Right kidney (tissue), 1 donor: ENCODE data around the gene BST1.

Source experiments
- DNase-seq: peaks from one replicate; pipeline ENCODE4 v3.0.0-alpha.2; 2016

BST1 gene

DNA sequence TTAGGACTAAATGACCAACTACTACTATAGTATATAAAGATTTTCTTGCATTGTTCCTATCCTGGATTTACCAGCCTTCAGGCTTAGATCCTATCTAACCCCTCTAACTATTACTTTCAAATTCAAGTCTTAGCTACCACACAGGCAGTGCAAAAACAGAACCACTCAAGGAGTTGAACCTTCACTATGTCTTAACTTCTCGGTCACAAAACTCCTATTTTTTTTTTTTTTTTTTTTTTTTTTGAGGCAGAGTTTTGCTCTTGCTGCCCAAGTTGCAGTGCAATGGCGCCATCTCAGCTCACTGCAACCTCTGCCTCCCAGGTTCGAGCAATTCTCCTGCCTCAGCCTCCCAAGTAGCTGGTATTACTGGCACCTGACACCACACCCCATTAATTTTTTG lies 27.5 kb upstream of the BST1 start:
- DNase-seq, result no peak

DNA sequence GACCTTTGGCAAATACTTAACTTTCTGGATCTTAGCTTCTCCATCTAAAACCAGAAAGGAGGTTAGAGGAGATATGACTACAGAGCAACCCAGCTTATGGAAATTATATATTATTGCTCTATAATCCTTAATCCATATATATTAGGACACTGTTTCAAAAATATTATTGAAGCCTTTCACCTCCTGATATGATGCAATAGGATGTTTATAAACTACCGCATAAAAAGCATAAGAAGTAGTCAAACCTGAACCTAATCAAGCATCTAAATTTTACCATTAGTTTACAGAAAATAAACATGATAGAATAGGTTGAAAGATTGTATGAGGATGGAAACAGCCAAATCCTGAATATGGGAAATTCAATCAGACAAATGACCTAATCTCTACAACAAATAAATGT lies 26.8 kb upstream of the BST1 start:
- no peak for DNase-seq

DNA sequence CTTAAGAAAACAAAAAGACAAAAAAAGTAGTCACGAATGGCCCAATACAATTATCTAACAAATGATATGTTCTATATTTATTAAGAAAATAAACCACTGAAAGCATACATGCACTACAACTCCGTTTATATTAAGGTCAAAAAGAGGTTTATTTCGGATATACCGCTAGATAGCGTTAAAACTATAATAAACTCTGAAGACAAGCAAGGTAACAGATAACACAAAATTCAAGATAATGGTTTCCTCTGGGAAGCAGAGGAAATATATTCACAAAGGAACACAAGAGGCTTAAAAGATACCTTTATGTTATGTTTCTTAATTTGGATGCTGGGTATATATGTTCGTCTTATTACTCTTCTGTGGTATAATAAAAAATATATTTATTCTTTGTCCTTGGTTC lies 26.0 kb upstream of the BST1 start:
- DNase-seq, result no peak

DNA sequence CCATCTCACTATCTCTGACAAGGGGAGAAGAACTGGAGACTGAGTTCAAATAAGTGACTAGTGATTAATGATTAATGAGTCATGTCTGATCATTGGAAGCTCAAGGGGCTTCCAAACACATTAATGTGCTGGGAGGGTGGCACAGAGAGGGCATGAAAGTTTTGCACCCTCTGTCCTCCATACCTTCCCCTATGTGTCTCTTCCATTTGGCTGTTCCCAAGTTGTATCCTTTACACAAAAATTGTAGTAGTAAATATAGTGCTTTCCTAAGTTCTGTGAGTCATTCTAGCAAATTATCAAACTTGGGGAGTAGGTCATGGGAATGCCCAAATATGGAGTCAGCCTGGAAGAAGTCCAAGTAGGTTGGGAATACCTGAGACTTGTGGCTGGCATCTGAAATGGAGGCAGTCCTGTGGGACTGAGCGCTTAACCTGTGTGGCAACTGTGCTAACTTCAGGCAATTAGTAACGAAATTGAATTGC lies 25.3 kb upstream of the BST1 start:
- DNase-seq, result peak; percentile 15

DNA sequence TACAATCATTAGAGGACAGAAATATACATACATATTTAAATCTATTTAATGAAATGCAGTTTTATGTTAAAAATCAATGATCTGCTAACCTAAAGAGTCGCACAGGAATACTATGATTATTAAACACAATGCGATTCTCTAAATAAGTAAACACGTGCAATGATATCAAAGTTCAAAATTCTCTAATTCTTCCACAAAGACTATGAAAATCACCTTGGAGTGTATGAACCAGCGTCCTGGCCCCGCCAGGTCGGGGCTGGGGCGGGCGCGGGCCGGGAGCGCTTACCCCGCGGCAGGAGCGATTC lies 21.8 kb upstream of the BST1 start:
- no peak for DNase-seq

DNA sequence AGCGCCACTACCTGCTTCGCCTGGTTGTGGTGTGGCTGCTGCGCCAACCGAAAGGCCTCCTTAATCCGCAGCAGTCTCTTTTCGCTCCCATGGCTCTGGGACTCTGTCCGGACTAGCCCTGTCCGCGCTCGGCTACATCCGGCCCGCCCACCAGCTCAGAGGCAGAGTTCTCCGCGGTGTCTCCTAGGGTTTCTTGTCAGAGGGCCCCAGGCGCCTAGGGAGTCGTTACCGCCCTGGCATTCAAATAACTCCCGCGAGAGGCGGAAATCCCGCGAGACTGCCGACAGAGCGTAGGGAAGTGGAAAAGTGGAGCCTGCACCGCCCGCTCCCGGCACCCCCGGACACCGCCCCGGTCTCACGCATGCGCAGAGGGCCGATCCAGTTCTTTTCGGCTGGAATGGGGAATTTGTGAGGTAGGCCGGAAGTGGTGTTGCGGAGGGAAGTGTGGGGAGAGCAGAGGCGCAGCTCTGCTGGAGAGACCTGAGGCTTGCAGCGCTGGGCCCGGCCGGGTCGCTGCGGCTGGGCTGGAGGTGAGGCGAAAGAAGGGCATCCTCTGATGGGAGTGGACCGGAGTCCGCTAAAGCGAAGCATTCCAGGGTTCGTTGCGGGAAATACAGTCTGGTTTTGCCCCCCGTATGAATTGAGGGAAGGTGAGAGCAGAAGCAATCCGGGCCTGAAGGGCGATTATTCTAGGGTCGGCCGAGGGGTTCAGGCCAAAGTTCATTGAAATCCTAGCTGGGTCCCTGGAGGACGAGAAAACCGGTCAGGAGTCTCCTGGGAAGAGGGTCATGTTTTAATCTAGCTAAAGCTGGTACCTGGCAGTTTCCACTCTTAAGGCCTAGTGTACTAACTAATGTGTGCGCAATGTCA lies 21.3 kb upstream of the BST1 start, which contains the start of gene FAM200B:
FAM200B (plus strand) TSS at position 456 of the 870 bp plus-strand sequence. CDS start 5,151 bp downstream, outside the sequence.
- DNase-seq, result peak; percentile 96

DNA sequence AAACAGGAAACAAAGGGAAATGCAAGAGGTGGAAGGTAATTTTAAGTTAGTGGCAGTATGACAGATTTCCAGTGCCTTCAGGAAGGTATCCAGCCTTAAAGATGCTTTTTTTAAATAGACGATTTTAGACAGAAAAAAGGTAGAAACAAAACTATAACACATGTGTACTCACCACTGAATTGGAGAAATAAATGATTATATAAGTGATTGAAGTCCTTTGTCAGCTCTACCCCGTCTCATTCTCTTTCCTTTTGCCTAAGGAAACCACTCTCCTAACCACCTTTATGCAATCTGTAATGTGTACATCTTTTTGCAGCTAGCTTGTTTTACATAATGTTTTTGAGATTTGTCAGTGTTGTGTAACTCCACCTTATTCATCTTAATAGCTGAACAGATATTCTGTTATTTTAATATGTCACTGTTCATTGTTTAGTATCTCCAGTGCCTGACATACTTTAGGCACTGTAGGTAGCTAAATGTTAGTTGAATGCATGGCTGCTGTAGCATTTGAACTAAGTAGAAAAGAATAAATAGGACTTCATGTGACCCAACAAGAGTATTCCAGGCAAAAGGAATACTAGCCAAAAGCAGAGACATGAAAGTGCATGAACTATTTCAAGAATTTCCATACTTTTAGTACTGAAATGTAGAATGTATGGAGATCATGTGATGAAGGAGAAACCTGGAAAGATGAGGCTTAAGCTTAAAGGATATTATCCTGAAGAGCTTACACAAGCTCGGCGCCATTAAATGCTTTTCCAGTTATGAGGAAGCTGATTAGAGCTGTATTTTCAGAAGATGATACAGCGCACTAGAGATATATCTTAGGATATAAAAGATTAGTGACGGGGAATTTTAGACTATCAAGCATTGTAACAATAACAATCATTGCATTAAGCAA lies 20.4 kb upstream of the BST1 start:
- DNase-seq, result no peak

DNA sequence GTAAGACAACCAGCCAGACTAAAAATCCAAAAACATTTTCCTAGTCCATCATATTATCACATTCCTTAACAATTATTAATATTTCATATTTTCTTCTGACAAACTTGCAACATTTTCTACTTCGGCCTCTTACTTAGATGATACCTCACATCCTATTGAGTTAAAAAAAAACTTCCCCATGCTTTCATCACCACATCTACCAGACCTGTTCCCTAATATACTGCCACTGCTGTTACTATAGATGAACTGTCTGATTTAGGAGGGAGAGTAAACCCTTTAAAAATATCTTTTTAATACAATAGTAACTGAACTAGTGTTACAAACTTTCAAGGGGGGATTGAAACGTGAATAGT lies 19.7 kb upstream of the BST1 start:
- no peak for DNase-seq

DNA sequence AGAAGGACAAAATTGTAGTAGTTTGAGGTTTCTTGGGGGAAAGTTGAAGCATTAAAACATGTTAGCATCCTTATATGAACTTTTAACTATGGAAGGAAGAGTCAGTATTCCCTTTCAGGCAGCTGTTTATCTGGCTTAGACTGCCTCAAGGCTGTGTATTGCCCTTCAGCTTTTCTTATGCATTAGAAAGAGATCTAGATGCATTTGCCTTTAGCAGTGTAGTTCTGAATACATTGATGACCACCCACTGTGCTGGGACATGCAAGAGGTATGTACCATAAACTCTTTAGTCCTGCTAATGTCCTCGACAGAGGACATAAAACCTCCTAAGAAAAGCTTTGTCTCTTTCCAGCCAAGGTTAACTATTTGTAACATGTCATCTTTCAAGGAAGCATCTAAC lies 18.4 kb upstream of the BST1 start:
- no peak for DNase-seq

DNA sequence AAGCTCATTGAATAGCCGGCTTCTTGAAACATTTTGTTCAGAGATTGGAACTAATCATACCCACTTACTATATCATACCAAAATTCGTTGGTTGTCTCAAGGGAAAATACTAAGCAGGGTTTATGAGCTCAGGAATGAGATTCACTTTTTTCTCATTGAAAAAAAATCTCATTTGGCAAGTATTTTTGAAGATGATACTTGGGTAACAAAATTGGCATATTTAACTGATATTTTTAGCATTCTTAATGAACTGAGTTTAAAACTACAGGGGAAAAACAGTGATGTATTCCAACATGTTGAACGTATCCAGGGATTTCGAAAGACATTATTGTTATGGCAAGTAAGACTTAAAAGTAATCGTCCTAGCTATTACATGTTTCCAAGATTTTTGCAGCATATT lies 14.8 kb upstream of the BST1 start:
- DNase-seq, result no peak

DNA sequence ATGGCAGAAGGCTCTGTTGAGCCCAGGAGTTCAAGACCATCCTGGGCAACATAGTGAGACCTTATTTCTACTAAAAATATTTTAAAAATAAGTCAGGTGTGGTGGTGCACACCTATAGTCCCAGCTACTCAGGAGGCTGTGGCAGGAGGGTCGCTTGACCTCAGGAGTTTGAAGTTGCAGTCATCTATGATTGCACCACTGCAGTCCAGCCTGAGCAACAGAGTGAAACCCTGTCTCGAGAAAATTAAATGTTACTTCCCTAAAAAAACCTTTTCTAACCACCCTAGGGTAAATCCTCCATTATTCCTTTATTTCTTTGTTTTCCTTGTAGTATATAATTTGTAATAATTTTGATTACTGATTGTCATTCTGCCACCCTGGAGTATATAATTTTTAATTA lies 13.3 kb upstream of the BST1 start:
- DNase-seq, result no peak

DNA sequence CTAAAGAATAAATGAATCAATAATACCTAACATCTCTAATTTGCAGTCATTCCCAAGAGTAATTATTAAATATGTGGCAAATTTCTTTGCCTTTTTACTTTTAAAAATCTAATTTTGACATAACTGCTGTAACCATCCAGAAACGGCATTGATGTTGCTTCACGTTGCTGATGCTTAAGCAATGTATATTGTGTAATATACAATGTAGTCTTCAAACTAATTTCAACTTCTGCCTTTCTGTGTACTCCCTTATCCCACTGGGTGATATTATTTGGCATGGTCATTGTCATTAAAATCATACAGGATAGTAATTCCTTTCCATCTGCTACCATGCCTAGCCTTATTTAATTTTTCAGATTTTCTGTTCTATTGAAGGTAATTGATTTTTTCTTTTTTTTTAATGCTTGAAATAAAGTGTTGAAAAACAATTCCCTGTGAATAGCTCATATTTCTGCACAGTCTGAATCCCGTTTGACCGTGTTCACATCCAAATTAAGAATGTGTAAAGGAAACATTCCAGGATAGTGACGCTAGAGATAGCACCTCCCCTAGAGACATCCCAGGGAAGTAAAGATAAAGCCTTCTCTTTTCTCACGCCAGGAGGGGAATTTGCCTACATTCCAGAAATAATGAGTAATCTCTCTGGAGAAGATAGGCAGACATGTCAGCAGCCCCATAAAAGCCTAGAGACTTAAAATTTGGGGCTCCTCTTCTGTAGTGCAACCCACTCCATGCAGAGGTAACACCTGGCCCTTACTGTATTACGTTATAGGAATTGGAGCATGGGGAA lies 12.7 kb upstream of the BST1 start:
- no peak for DNase-seq

DNA sequence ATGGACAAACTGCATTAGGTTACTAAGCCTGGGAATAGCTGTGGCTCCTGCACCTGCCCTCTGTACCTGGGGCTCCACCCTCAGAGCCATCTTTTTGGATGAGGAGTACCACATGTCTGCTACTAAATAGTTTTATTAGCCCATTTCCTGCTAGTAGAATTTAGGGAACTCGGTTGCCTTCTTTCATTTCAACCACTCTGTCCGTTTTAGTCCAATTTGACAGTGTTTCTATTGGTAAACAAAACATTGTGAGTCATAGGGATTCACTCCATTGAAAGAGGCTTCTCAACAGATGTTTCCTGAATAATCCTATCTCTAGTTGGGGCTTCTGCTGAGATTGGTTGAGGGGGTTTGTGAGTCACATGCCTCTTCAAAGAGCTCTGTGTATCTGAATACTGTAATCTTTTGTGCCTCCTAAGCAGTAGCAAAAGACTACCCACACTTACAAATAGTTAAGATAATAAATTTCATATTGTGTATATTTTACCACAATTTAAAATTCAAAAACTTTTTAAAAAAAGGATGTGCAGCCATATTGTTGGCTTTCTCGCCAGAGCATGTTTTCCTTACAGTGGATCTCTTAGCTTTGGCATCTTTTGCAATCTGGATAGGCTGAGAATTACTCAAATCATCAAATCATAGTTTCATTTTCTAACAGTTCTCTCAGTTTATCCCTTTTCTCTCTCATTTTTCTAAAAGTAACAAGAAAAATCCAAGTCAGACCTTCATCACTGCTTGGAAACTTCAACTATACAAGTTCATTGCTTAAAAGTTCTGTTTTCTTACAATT lies 11.3 kb upstream of the BST1 start:
- DNase-seq, result no peak

DNA sequence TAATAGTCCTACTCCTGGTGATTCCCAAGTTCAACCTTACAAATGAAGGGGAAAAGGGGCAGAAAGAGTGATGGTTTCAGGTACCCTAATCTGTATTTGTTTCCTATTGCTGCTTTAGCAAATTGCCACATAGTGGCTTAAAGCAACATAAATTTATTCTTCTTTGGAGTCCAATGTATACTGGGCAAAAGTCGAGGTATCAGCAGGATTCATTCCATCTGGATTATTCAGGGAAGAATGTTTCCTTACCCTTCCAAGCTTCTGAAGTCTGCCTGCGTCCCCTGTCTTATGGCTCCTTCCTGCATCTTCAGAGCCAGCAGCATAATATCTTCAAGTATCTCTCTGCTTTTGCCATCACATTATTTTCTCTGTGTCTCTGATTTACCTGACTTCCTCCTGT lies 10.3 kb upstream of the BST1 start:
- DNase-seq, result no peak

DNA sequence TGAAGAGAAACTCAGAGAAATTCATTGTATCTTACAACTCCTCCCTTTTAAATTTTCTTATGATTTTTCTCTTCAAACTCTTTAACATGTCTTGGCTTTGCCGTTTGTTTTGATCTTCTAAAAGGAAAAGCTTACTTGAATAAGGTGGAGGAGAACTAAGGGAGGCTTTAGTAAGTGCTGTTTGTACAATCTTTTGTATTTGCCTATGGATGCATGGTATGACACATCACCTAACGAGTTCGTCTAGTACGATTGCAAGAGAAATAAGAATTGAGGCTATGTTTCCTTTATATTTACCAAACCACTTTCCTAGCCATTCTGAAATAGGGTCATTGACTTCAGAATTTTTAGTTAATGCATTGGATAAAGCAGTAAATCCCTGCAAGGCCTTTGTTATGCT lies 8.4 kb upstream of the BST1 start:
- no peak for DNase-seq

DNA sequence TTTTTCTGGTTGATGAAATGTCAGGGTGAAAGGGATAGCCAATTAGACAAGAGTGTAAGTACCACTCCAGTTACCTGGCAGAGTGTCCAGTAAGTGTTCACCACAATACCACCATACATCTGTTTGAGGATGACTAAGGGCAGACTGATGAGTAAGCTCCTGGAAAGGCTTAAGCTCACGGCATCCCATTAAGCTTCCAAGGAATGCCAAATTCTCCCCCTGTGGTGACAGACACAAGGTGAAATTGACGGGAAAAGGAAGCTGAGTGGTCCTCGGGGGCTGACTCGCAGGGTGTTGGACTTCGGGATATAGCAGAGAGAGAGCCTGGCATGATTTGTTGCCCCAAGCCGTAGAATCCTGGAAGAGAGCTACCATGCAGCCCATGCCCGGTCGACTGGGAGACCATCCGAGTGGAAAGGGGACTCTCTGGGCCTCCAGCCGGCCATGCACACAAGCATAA lies 7.6 kb upstream of the BST1 start:
- DNase-seq, result no peak

DNA sequence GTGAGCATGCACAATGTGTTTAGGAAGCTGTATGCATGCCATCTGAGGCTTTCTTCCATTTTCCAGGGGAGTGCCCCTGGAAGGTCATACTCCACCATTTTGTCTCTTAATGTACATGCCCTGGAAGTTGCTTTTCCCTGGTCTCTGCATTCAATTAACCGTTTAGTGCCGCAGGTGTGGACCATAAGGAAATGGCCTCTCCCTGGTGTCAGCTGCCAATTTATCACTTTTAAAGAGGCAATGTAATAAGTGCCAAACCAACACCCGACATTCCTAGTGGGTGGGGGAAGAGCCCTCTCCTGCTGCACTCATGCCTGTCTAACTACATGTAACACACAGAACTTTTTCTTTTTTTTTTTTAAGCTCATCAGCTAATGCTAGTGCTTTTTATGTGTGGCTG lies 7.1 kb upstream of the BST1 start:
- no peak for DNase-seq

DNA sequence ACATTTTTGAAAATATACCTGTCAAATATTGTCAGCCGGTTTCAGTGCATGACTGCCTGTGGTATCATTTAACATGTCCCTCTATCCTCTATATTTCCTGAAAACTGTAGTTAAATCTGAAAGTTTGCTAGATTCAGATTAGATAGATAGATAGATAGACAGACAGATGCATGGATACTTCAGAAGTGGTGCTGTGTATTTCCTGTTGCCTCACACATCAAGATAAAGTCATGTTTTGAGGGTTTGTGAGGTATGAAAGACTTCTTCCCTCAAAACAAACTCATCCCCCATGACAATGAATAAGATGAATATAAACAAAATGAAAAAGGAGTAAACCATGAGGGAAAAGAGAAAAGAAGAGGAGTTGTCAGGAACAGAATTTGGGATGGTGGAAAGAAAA lies 6.0 kb upstream of the BST1 start:
- no peak for DNase-seq

DNA sequence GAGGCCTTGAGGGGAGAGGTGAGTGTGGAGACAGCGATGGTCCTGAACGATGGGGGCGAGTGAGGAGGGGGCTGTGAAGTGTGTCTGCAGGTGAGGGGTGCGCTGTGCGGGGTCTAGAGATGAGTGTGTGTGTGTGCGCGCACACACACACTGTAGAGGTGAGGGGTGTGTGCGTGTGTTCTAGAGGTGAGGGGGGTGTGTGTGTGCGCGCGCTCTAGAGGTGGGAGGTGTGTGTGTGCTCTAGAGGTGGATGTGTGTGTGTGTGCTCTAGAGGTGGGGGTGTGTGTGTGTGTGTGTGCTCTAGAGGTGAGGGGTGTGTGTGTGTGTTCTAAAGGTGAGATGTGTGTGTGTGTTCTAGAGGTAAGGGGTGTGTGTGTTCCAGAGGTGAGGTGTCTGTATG lies 574 bp downstream of the BST1 start:
- DNase-seq, result no peak

DNA sequence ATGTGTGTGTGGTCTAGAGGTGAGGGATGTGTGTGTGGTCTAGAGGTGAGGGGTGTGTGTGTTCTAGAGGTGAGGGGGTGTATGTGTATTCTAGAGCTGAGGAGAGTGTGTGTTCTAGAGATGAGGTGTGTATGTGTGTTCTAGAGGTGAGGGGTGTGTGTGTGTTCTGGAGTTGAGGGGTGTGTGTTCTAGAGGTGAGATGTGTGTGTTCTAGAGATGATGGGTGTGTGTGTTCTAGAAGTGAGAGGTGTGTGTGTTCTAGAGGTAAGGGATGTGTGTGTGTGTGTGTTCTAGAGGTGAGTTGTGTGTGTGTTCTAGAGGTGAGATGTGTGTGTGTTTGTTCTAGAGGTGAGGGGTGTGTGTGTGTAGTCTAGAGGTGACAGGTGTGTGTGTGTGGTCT lies 1.3 kb downstream of the BST1 start:
- no peak for DNase-seq

DNA sequence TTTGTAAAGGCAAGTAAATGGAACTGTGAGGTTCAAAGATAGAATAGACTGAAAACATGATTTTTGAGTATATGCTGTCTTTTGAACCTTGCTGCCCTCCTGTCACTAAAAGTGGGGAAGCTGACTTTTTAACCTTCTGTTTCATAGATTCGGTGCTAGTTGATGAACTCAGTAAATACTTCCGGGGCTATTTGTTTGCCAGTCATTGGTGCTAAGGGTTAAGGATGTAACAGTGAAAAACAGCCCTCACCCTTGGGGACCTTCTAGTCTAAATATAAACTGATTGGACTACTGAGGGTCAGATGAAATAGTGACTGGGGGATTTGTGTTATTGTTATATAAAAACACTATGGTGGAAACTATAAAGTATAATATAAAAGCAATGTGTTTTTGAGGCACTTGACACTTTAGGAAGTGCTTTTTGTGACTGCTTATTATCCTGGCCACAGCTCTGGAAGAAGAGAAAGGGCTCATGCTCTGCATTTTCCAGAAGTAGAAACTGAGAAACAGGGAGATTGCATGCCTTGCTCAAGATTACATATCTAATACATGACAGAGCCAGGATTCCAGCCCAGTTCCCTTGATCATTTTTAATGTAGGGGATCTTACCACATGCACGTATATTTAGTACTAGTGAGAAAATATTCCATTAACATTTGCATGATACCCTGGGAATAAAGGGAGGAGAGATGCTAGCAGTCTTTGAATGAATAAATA lies 3.9 kb downstream of the BST1 start:
- no peak for DNase-seq
